Measurements from ENCODE around the gene WWC2.

WWC2 gene

DNA sequence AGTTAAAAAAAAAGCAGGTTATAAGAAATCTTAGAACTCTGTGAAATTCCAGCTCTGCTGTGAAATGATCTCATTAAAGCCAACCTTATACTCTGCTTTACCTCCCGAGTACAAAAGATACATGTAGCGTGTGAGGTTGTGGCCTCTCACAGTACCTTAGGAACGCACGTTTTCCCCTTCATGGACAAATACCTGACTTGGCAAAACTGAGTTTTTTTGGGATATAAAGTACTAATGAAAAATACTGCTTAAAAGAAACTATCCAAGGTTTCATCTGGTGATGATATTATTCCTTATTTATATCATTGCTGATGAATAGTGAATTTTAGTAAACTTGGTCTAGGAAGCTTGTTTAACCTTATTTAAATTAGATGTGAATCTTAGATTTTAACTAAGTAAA, 48.9 kb downstream of the WWC2 start:
- peaks cover 3% of the 10 kb centered on the region for H3K4me1 ChIP-seq (ENCODE audit: control insufficient read depth, insufficient read depth, low read length)
- no peaks in the 10 kb centered on the region for H3K36me3 ChIP-seq (ENCODE audit: control insufficient read depth in 2 of 2, insufficient read depth in 1 of 2, low read length in 2 of 2)
- no peak overlapping the region for H3K4me3 ChIP-seq (ENCODE audit: low read depth, low read length)
- POLR2A ChIA-PET = no interaction called here
- no peaks in the 10 kb centered on the region for H3K9me3 ChIP-seq (ENCODE audit: control insufficient read depth, insufficient read depth, low read depth, low read length)
- no peak overlapping the region for H3K27ac ChIP-seq (ENCODE audit: extremely low read depth, low read depth, low read length)
- no peak for TF ChIP-seq ZNF202 (tag by site-specific recombination; IDR thresholded peaks at IDR 0.05; ENCODE audit: borderline replicate concordance)
- TF ChIP-seq, protein P1, sequence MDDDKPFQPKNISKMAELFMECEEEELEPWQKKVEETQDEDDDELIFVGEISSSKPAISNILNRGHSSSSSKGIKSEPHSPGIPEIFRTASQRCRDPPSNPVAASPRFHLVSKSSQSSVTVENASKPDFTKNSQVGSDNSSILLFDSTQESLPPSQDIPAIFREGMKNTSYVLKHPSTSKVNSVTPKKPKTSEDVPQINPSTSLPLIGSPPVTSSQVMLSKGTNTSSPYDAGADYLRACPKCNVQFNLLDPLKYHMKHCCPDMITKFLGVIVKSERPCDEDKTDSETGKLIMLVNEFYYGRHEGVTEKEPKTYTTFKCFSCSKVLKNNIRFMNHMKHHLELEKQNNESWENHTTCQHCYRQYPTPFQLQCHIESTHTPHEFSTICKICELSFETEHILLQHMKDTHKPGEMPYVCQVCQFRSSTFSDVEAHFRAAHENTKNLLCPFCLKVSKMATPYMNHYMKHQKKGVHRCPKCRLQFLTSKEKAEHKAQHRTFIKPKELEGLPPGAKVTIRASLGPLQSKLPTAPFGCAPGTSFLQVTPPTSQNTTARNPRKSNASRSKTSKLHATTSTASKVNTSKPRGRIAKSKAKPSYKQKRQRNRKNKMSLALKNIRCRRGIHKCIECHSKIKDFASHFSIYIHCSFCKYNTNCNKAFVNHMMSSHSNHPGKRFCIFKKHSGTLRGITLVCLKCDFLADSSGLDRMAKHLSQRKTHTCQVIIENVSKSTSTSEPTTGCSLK (tag by site-specific recombination; IDR thresholded peaks at IDR 0.05) = no peak
- no peak for TF ChIP-seq ZNF274 (IDR thresholded peaks at IDR 0.05; ENCODE audit: low read length)
- TF ChIP-seq ZNF274 (tag by site-specific recombination; IDR thresholded peaks at IDR 0.05; ENCODE audit: borderline replicate concordance) = no peak
- TF ChIP-seq ZNF2 (tag by site-specific recombination; IDR thresholded peaks at IDR 0.05) = no peak
- no peak for TF ChIP-seq ELK4 (IDR thresholded peaks at IDR 0.05; ENCODE audit: borderline replicate concordance, low read depth, low read length)
- no peak for TF ChIP-seq PRDM1 (tag by site-specific recombination; IDR thresholded peaks at IDR 0.05)
- no peak for TF ChIP-seq PRDM4 (tag by site-specific recombination; IDR thresholded peaks at IDR 0.05)
- TF ChIP-seq ZNF548 (tag by site-specific recombination; IDR thresholded peaks at IDR 0.05) = no peak
- no peak for TF ChIP-seq ZNF280D (tag by site-specific recombination; IDR thresholded peaks at IDR 0.05)
- TF ChIP-seq, protein P2, sequence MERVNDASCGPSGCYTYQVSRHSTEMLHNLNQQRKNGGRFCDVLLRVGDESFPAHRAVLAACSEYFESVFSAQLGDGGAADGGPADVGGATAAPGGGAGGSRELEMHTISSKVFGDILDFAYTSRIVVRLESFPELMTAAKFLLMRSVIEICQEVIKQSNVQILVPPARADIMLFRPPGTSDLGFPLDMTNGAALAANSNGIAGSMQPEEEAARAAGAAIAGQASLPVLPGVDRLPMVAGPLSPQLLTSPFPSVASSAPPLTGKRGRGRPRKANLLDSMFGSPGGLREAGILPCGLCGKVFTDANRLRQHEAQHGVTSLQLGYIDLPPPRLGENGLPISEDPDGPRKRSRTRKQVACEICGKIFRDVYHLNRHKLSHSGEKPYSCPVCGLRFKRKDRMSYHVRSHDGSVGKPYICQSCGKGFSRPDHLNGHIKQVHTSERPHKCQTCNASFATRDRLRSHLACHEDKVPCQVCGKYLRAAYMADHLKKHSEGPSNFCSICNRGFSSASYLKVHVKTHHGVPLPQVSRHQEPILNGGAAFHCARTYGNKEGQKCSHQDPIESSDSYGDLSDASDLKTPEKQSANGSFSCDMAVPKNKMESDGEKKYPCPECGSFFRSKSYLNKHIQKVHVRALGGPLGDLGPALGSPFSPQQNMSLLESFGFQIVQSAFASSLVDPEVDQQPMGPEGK (tag by site-specific recombination; IDR thresholded peaks at IDR 0.05) = no peak
- CTCF ChIA-PET = interaction anchor here (0.8 to 1.0 kb wide), 2 partner anchors 13 to 113 kb away, joined by 3 to 4 read pairs; no protein-coding TSS in a partner anchor

GRCh38 chr4:183149616-183150539, 50.8 kb downstream of the WWC2 start:
- ChIA-PET CTCF (no interaction called here), POLR2A (no interaction called here)
- no peak overlapping the region for H3K27ac ChIP-seq (ENCODE audit: extremely low read depth, low read depth, low read length)
- H3K36me3 ChIP-seq (ENCODE audit: control insufficient read depth in 2 of 2, insufficient read depth in 1 of 2, low read length in 2 of 2) = no peaks in the 10 kb centered on the region
- H3K9me3 ChIP-seq (ENCODE audit: control insufficient read depth, insufficient read depth, low read depth, low read length) = no peaks in the 10 kb centered on the region
- H3K4me3 ChIP-seq (ENCODE audit: low read depth, low read length) = no peak overlapping the region
- H3K4me1 ChIP-seq (ENCODE audit: control insufficient read depth, insufficient read depth, low read length) = peaks cover 5% of the 10 kb centered on the region; the same call in 1 of the 2 replicates
- TF ChIP-seq ZNF140 (tag by site-specific recombination; IDR thresholded peaks at IDR 0.05) = no peak
- no peak for TF ChIP-seq ZNF518A (tag by site-specific recombination; conservative IDR thresholded peaks at IDR 0.05; ENCODE audit: low read depth)
- TF ChIP-seq ZNF791 (tag by site-specific recombination; IDR thresholded peaks at IDR 0.05) = no peak
- no peak for TF ChIP-seq OSR2 (tag by site-specific recombination; IDR thresholded peaks at IDR 0.05)
- TF ChIP-seq ZNF664 (tag by site-specific recombination; IDR thresholded peaks at IDR 0.05) = no peak
